HG03095 (cell line): ENCODE measurements around the gene TBPL2.

Experiments used
- ATAC-seq: cut with Tn5 transposase; IDR thresholded peaks from one replicate; pipeline ENCODE4 v1.9.1; 2021; ENCODE audit warnings: moderate library complexity; ENCODE audit not compliant: unreplicated experiment

TBPL2 gene

GRCh38 chr14:55372825-55373224, 67.6 kb downstream of the TBPL2 start:
- no peak for ATAC-seq

DNA sequence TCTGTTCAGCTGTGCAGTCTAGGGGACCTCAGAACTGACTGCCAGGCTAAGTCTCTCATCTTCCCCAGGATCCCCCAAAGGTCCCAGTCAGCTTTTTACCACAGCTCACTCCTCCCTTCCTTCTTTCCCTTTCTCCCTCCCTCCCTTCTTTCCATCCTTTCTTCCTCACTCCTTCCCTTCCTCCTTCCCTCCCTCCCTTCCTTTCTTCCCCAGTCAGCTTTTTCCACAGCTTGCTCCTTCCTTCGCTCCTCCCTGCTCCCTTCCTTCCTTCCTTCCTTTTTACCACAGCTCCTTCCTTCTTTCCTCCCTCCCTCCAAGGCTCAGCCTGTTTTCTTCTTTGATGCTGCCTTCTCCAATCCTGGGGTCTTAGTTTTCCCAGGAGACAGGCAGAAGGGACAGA, 68.0 kb downstream of the TBPL2 start:
- no peak for ATAC-seq

DNA sequence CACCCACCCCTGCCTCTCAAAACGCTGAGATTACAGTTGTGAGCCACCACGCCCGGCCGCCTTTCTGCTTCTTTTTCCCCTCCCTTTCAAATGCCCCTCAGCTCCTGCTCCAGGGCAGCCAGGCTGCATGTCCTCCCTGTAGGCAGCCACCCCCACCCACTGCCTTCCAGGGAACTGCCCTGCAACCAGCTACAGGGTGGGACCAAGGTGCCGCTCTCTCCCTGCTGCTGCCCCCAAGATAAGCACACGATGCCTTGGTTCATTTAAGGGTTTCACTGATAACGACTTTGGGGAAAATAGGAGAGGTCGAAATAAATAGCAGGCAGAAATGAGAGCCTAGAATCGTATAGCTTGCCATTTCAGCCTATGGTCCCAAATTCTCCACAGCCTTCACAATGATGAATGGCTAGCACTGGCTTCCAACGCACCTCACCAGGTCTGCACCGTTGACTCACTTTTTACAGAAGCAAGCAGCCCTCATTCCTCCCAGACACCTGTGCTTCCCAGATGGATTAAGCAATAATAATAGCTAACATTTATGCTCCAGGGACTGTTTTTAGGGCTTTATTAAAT, 69.4 kb downstream of the TBPL2 start:
- no peak for ATAC-seq

- no peak for ATAC-seq
These were observed 74.1 kb downstream of the TBPL2 start for GRCh38 chr14:55366271-55366670.
